H9 (cell line): ENCODE data around the gene PDGFRB. TPM values are rescaled to one million over a fixed set of nuclear protein-coding genes. Genes with fewer than 3 reads are reported as not detected.

Experiments
- DNase-seq: peaks from one replicate; pipeline ENCODE4 v3.0.0-alpha.2; 2017
- H2AFZ ChIP-seq: one replicate; pipeline ENCODE4 v1.6.1; 2013; ENCODE audit warnings: mild to moderate bottlenecking, low read length, control low read depth, moderate library complexity
- H2AK5ac ChIP-seq: 2 replicates; pipeline ENCODE4 v1.6.1; 2013; ENCODE audit warnings: low read length, control low read depth, mixed read lengths; ENCODE audit not compliant: insufficient read length
- H2BK120ac ChIP-seq: one replicate; pipeline ENCODE4 v1.6.1; 2013; ENCODE audit warnings: low read depth, mild to moderate bottlenecking, low read length, control low read depth, inconsistent platforms; ENCODE audit not compliant: poor library complexity, severe bottlenecking
- H2BK12ac ChIP-seq: 2 replicates; pipeline ENCODE4 v1.6.1; 2013; ENCODE audit warnings: low read length, control low read depth, mixed read lengths, low read depth; ENCODE audit not compliant: insufficient read length
- H2BK15ac ChIP-seq: 2 replicates; pipeline ENCODE4 v1.6.1; 2013; ENCODE audit warnings: low read depth, low read length, control low read depth
- H2BK20ac ChIP-seq: one replicate; pipeline ENCODE4 v1.6.1; 2013; ENCODE audit warnings: low read depth, mild to moderate bottlenecking, low read length, control low read depth, inconsistent platforms; ENCODE audit not compliant: poor library complexity, severe bottlenecking
- H2BK5ac ChIP-seq: 2 replicates; pipeline ENCODE4 v1.6.1; 2013; ENCODE audit warnings: low read length, control low read depth, mixed read lengths; ENCODE audit not compliant: insufficient read length
- H3K14ac ChIP-seq: 2 replicates; pipeline ENCODE4 v1.6.1; 2013; ENCODE audit warnings: low read length, control low read depth; ENCODE audit not compliant: insufficient read depth
- H3K18ac ChIP-seq: 2 replicates; pipeline ENCODE4 v1.6.1; 2013; ENCODE audit warnings: low read depth, mild to moderate bottlenecking, mixed read lengths, low read length, control low read depth; ENCODE audit not compliant: insufficient read length
- H3K23ac ChIP-seq: 2 replicates; pipeline ENCODE4 v1.6.1; 2013; ENCODE audit warnings: low read length, control low read depth, mixed read lengths, low read depth; ENCODE audit not compliant: insufficient read length
- H3K23me2 ChIP-seq: 2 replicates; pipeline ENCODE4 v1.6.1; 2013; ENCODE audit warnings: low read depth, mild to moderate bottlenecking, mixed read lengths, low read length, control low read depth; ENCODE audit not compliant: insufficient read length, poor library complexity, severe bottlenecking
- H3K27ac ChIP-seq: 2 replicates; pipeline ENCODE4 v1.5.1; 2013; ENCODE audit warnings: low read length, control low read depth, mixed read lengths, low read depth; ENCODE audit not compliant: insufficient read length
- H3K27me3 ChIP-seq: 2 replicates; pipeline ENCODE4 v1.6.1; 2013; ENCODE audit warnings: low read length, control low read depth, inconsistent platforms; ENCODE audit not compliant: insufficient read depth
- H3K4ac ChIP-seq: 2 replicates; pipeline ENCODE4 v1.6.1; 2013; ENCODE audit warnings: low read depth, mild to moderate bottlenecking, control low read depth, inconsistent platforms, low read length, moderate library complexity
- H3K4me1 ChIP-seq: 2 replicates; pipeline ENCODE4 v1.6.1; 2013; ENCODE audit warnings: low read length, control low read depth, inconsistent platforms; ENCODE audit not compliant: insufficient read depth
- H3K4me2 ChIP-seq: 2 replicates; pipeline ENCODE4 v1.6.1; 2013; ENCODE audit warnings: low read length, control low read depth, mixed read lengths; ENCODE audit not compliant: insufficient read length, insufficient read depth
- H3K56ac ChIP-seq: 2 replicates; pipeline ENCODE4 v1.6.1; 2013; ENCODE audit warnings: low read depth, mild to moderate bottlenecking, mixed read lengths, low read length, control low read depth; ENCODE audit not compliant: insufficient read length
- H3K79me1 ChIP-seq: 2 replicates; pipeline ENCODE4 v1.6.1; 2013; ENCODE audit warnings: low read depth, mild to moderate bottlenecking, moderate library complexity, low read length, control low read depth, inconsistent platforms; ENCODE audit not compliant: insufficient read depth, poor library complexity, severe bottlenecking
- H3K79me2 ChIP-seq: 2 replicates; pipeline ENCODE4 v1.6.1; 2013; ENCODE audit warnings: low read length, control low read depth, inconsistent platforms; ENCODE audit not compliant: insufficient read depth
- H3K9ac ChIP-seq: 2 replicates; pipeline ENCODE4 v1.6.1; 2013; ENCODE audit warnings: low read length, control low read depth, mixed read lengths; ENCODE audit not compliant: insufficient read length; ENCODE audit errors: extremely low read depth
- H3K9me3 ChIP-seq: one replicate; pipeline ENCODE4 v1.6.1; 2013; ENCODE audit warnings: low read depth, low read length, inconsistent platforms; ENCODE audit not compliant: control insufficient read depth
- H3T11ph ChIP-seq: one replicate; pipeline ENCODE4 v1.6.1; 2013; ENCODE audit warnings: mild to moderate bottlenecking, low read length, control low read depth, inconsistent platforms
- H4K20me1 ChIP-seq: one replicate; pipeline ENCODE4 v1.6.1; 2013; ENCODE audit not compliant: control insufficient read depth, insufficient read length, insufficient read depth
- H4K5ac ChIP-seq: 2 replicates; pipeline ENCODE4 v1.6.1; 2013; ENCODE audit warnings: low read depth, mild to moderate bottlenecking, mixed read lengths, low read length, control low read depth; ENCODE audit not compliant: insufficient read length
- H4K8ac ChIP-seq: replicated peaks from 2 replicates; pipeline ENCODE4 v1.6.1; 2013; ENCODE audit warnings: low read length, control low read depth, mixed read lengths, low read depth; ENCODE audit not compliant: insufficient read length
- H4K91ac ChIP-seq: 2 replicates; pipeline ENCODE4 v1.6.1; 2013; ENCODE audit warnings: low read depth, mild to moderate bottlenecking, moderate library complexity, mixed read lengths, low read length, control low read depth; ENCODE audit not compliant: insufficient read length
- H3K27ac Mint-ChIP-seq, 3 experiments: 2 replicates in 2 of 3; 3 replicates in 1 of 3; pipeline ENCODE4 v1.8.0; 2020 to 2021; ENCODE audit warnings: mixed read lengths in 3 of 3, mild to moderate bottlenecking in 1 of 3, moderate library complexity in 1 of 3
- H3K27me3 Mint-ChIP-seq: 2 replicates; pipeline ENCODE4 v1.8.0; 2021; ENCODE audit warnings: low read depth, mild to moderate bottlenecking, moderate library complexity, mixed read lengths
- H3K36me3 Mint-ChIP-seq, 3 experiments: 2 replicates in 2 of 3; 3 replicates in 1 of 3; pipeline ENCODE4 v1.8.0; 2020 to 2021; ENCODE audit warnings: low read depth in 3 of 3, mixed read lengths in 3 of 3; ENCODE audit not compliant: insufficient read depth in 1 of 3
- H3K4me1 Mint-ChIP-seq, 2 experiments: 2 replicates each; pipeline ENCODE4 v1.8.0; 2020; ENCODE audit warnings: mixed read lengths in 2 of 2
- H3K4me3 Mint-ChIP-seq, 2 experiments: 2 replicates in 1 of 2; 3 replicates in 1 of 2; pipeline ENCODE4 v1.8.0; 2020 to 2021; ENCODE audit warnings: mild to moderate bottlenecking in 2 of 2, mixed read lengths in 2 of 2, moderate library complexity in 1 of 2
- H3K9me3 Mint-ChIP-seq, 2 experiments: 2 replicates in 1 of 2; 3 replicates in 1 of 2; pipeline ENCODE4 v1.8.0; 2020; ENCODE audit warnings: mild to moderate bottlenecking in 2 of 2, mixed read lengths in 2 of 2, moderate library complexity in 1 of 2
- CTCF ChIP-seq: fragments of 200-600 bp; sonication (generic); conservative IDR thresholded peaks from 3 replicates; pipeline ENCODE4 v1.8.0; 2021; ENCODE audit warnings: antibody characterized with exemption, mild to moderate bottlenecking
- WGBS: extraction: QIAGEN DNeasy Blood & Tissue Kit; methylation state at CpG from one replicate; pipeline ENCODE4 v1.1.7; 2013; ENCODE audit warnings: missing lambda C conversion rate, low lambda C conversion rate, mixed read lengths; ENCODE audit not compliant: insufficient read length; ENCODE audit errors: extremely low coverage; 5-methylcytosine and 5-hydroxymethylcytosine counted together
- total RNA-seq: library from RNA; stranded (reverse); gene quantifications from 2 replicates; pipeline ENCODE4 v1.2.1, GENCODE V29; 2021

PDGFRB gene
- total RNA-seq, 1 experiment from 2014 or later = 2.2 TPM

GRCh38 chr5:150101023-150101422, 54.6 kb downstream of the PDGFRB start:
- no peak overlapping the region for H4K5ac ChIP-seq
- H3K23me2 ChIP-seq = no peaks in the 10 kb centered on the region
- no peaks in the 10 kb centered on the region for H3K79me1 ChIP-seq
- peak; percentile 43 for DNase-seq
- no peaks in the 10 kb centered on the region for H3K9me3 ChIP-seq
- no peak overlapping the region for H2BK12ac ChIP-seq
- H3K27ac Mint-ChIP-seq = no peak overlapping the region; a peak in 1 of 7 replicates
- no peak overlapping the region for H3K4me2 ChIP-seq
- H2BK15ac ChIP-seq = no peak overlapping the region
- no peaks in the 10 kb centered on the region for H3K4me1 Mint-ChIP-seq
- no peak overlapping the region for H2AK5ac ChIP-seq
- H3K56ac ChIP-seq = no peak overlapping the region
- H2BK5ac ChIP-seq = no peak overlapping the region
- no peak overlapping the region for H2BK20ac ChIP-seq
- no peaks in the 10 kb centered on the region for H4K20me1 ChIP-seq
- H3K9me3 Mint-ChIP-seq = no peaks in the 10 kb centered on the region; a peak in 1 of 5 replicates
- no peak overlapping the region; a peak in 1 of 5 replicates for H3K4me3 Mint-ChIP-seq
- no peak; the same call in 1 of the 3 replicates for TF ChIP-seq CTCF
- H3K18ac ChIP-seq = no peak overlapping the region
- no peaks in the 10 kb centered on the region for H3K36me3 Mint-ChIP-seq
- no peaks in the 10 kb centered on the region for H3K27me3 ChIP-seq
- peaks cover 16% of the 10 kb centered on the region for H3K27me3 Mint-ChIP-seq
- H3T11ph ChIP-seq = no peak overlapping the region
- H3K79me2 ChIP-seq = no peaks in the 10 kb centered on the region
- H4K91ac ChIP-seq = no peak overlapping the region
- no peak overlapping the region for H4K8ac ChIP-seq
- no peak overlapping the region for H3K27ac ChIP-seq
- H2BK120ac ChIP-seq = no peak overlapping the region
- no peaks in the 10 kb centered on the region for H3K4me1 ChIP-seq
- no peak overlapping the region for H3K23ac ChIP-seq
- H2AFZ ChIP-seq = no peak overlapping the region
- H3K14ac ChIP-seq = no peak overlapping the region
- no CpG with 5 or more reads among the region's 6 CpGs for WGBS
- H3K9ac ChIP-seq = no peak overlapping the region
- no peak overlapping the region for H3K4ac ChIP-seq
